HCT116 (cell line): Measurements from ENCODE around the gene RFXANK. TPM values are rescaled to one million over a fixed set of nuclear protein-coding genes. Genes with fewer than 3 reads are reported as not detected.

ENCODE experiments used
- ATAC-seq: fragments of 200-7000 bp; cut with Tn5 transposase; 2 replicates; pipeline ENCODE4 v1.9.1; 2020; ENCODE audit warnings: mild to moderate bottlenecking, moderate library complexity
- BruUV-seq: library from RNA; stranded (reverse); fragments of 400-500 nt; replicated peaks from 2 replicates; lab custom pipeline; 2021; lab: Mats Ljungman, UMichigan
- CTCF ChIA-PET: fragments of 300-600 bp; sonication (Branson Sonifier 250); formaldehyde crosslinking; loops from one replicate; lab custom pipeline; 2021; ENCODE audit warnings: antibody characterized with exemption; lab: Charles Lee
- POLR2A ChIA-PET: fragments of 300-600, 350-600 bp; sonication (Branson Sonifier 250); formaldehyde crosslinking; loops from one replicate; lab custom pipeline; 2021; ENCODE audit warnings: antibody characterized with exemption; lab: Charles Lee
- RAD21 ChIA-PET, 2 experiments: fragments of 300-600 bp; sonication (Branson Sonifier 250); formaldehyde crosslinking; loops; one replicate each; lab custom pipeline; 2023; ENCODE audit warnings: low total read pairs in 2 of 2; ENCODE audit not compliant: uncharacterized antibody in 2 of 2, unreplicated experiment in 2 of 2, low non-redundant PET in 1 of 2; lab: Charles Lee
- DNase-seq: peaks from one replicate; pipeline ENCODE4 v3.0.0-alpha.2; 2010; ENCODE audit warnings: low read depth, low spot score
- H2AFZ ChIP-seq: fragments of 200-600 bp; shearing (Covaris generic), sonication (generic); 2 replicates; pipeline ENCODE4 v1.6.1; 2017; ENCODE audit warnings: low read depth, mixed run types, mixed read lengths, antibody characterized with exemption, low read length; ENCODE audit not compliant: poor library complexity, severe bottlenecking
- H3K27ac ChIP-seq: 2 replicates; pipeline ENCODE4 v1.5.1; 2012; ENCODE audit warnings: low read depth, low read length
- H3K27me3 ChIP-seq: fragments of 200-600 bp; sonication (generic); 2 replicates; pipeline ENCODE4 v1.6.1; 2016; ENCODE audit warnings: mixed run types, low read length, mixed read lengths; ENCODE audit not compliant: insufficient read depth
- H3K36me3 ChIP-seq, 2 experiments: fragments of 200-500 bp in 1 of 2; fragments of 200-600 bp in 1 of 2; sonication (Bioruptor generic) in 1 of 2; sonication (generic) in 1 of 2; 2 replicates each; pipeline versions ENCODE4 v1.5.1 to v1.6.1; 2014 to 2016; ENCODE audit warnings: low read length in 2 of 2, inconsistent platforms in 1 of 2, mixed read lengths in 1 of 2, mixed run types in 1 of 2; ENCODE audit not compliant: insufficient read depth in 2 of 2, control insufficient read depth in 1 of 2
- H3K4me1 ChIP-seq, 2 experiments: fragments of 200-600 bp in 1 of 2; sonication (generic) in 1 of 2; 2 replicates each; pipeline versions ENCODE4 v1.5.1 to v1.6.1; 2012 to 2017; ENCODE audit warnings: low read length in 2 of 2, inconsistent platforms in 1 of 2, mild to moderate bottlenecking in 1 of 2, mixed read lengths in 1 of 2, mixed run types in 1 of 2, moderate library complexity in 1 of 2; ENCODE audit not compliant: insufficient read depth in 2 of 2, control insufficient read depth in 1 of 2
- H3K4me2 ChIP-seq: fragments of 200-600 bp; sonication (generic); 2 replicates; pipeline ENCODE4 v1.6.1; 2017; ENCODE audit warnings: mixed run types, low read length, mixed read lengths
- H3K4me3 ChIP-seq, 2 experiments: fragments of 200-600 bp in 1 of 2; sonication (generic) in 1 of 2; replicated peaks in 1 of 2; 2 replicates each; pipeline ENCODE4 v1.5.1; 2011 to 2016; ENCODE audit warnings: low read length in 2 of 2, control low read depth in 1 of 2, low read depth in 1 of 2, mild to moderate bottlenecking in 1 of 2, mixed read lengths in 1 of 2, mixed run types in 1 of 2
- H3K79me2 ChIP-seq: fragments of 200-600 bp; sonication (generic); 2 replicates; pipeline ENCODE4 v1.6.1; 2017; ENCODE audit warnings: mild to moderate bottlenecking, mixed run types, low read length, moderate library complexity, mixed read lengths; ENCODE audit not compliant: insufficient read depth
- H3K9ac ChIP-seq: fragments of 200-600 bp; sonication (generic); 2 replicates; pipeline ENCODE4 v1.6.1; 2016; ENCODE audit warnings: low read length, mixed read lengths
- H3K9me2 ChIP-seq: fragments of 200-600 bp; sonication (generic), shearing (Covaris generic); 2 replicates; pipeline ENCODE4 v1.6.1; 2017; ENCODE audit warnings: mixed run types, mild to moderate bottlenecking, moderate library complexity; ENCODE audit not compliant: insufficient read depth
- H3K9me3 ChIP-seq, 2 experiments: fragments of 200-500 bp in 1 of 2; fragments of 200-600 bp in 1 of 2; sonication (Bioruptor generic) in 1 of 2; sonication (generic) in 1 of 2; 2 replicates each; pipeline ENCODE4 v1.6.1; 2014 to 2017; ENCODE audit warnings: low read length in 2 of 2, mixed read lengths in 2 of 2, inconsistent platforms in 1 of 2, low read depth in 1 of 2, mild to moderate bottlenecking in 1 of 2, mixed run types in 1 of 2, moderate library complexity in 1 of 2; ENCODE audit not compliant: control insufficient read depth in 1 of 2, insufficient read depth in 1 of 2
- H4K20me1 ChIP-seq: fragments of 200-600 bp; sonication (generic), shearing (Covaris generic); 2 replicates; pipeline ENCODE4 v1.6.1; 2017; ENCODE audit warnings: mixed run types, mild to moderate bottlenecking, moderate library complexity; ENCODE audit not compliant: insufficient read depth
- EZH2 ChIP-seq: fragments of 200-600 bp; sonication (generic); IDR thresholded peaks from 2 replicates; pipeline ENCODE4 v1.6.1; 2017; ENCODE audit warnings: antibody characterized with exemption, mixed run types
- POLR2AphosphoS5 ChIP-seq: IDR thresholded peaks from 2 replicates; pipeline ENCODE4 v1.6.1; 2011; ENCODE audit warnings: mild to moderate bottlenecking, low read depth, low read length, moderate library complexity
- ZBTB33 ChIP-seq: IDR thresholded peaks from 2 replicates; pipeline ENCODE4 v1.6.1; 2011; ENCODE audit warnings: mild to moderate bottlenecking, low read length, moderate library complexity; ENCODE audit not compliant: insufficient replicate concordance; ENCODE audit errors: extremely low read depth
- intact Hi-C: fragments of 100-400 bp; cut with micrococcal nuclease; formaldehyde crosslinking; loops from 2 replicates; pipeline ENCODE4 v1.10.0; 2022
- total RNA-seq: library from RNA; stranded (reverse); gene quantifications from one replicate; pipeline ENCODE4 v1.2.1, GENCODE V29; 2021; ENCODE audit not compliant: unreplicated experiment
- TF ChIP-seq, protein P1 (sequence below), 3 experiments: fragments of 200-600 bp in 1 of 3; sonication (generic) in 1 of 3; IDR thresholded peaks in 2 of 3; conservative IDR thresholded peaks in 1 of 3; 2 replicates each; pipeline ENCODE4 v1.5.1; 2012 to 2017; ENCODE audit warnings: low read depth in 2 of 3, low read length in 2 of 3, antibody characterized with exemption in 1 of 3, borderline replicate concordance in 1 of 3, control low read depth in 1 of 3, mild to moderate bottlenecking in 1 of 3, mixed read lengths in 1 of 3, mixed run types in 1 of 3, moderate library complexity in 1 of 3; ENCODE audit not compliant: insufficient read depth in 1 of 3
- TF ChIP-seq, protein P2 (sequence below): IDR thresholded peaks from 2 replicates; pipeline ENCODE4 v1.6.1; 2012; ENCODE audit warnings: low read depth

RFXANK gene
- total RNA-seq, 1 experiment from 2014 or later: 78.9 TPM

- Histone ChIP-seq H3K9me3 (no peaks in the 10 kb centered on the region), H3K9me2 (no peaks in the 10 kb centered on the region), H4K20me1 (no peaks in the 10 kb centered on the region), H3K27ac (no peak overlapping the region; the same call in 1 of the 2 replicates), H3K79me2 (no peaks in the 10 kb centered on the region), H3K36me3 (no peaks in the 10 kb centered on the region), H3K4me1 (peaks cover 9 to 10% of the 10 kb centered on the region in 2 experiments; a peak in 3 of 4 replicates), H2AFZ (no peak overlapping the region), H3K4me2 (no peak overlapping the region), H3K27me3 (no peaks in the 10 kb centered on the region), H3K9ac (no peak overlapping the region), H3K4me3 (no peak overlapping the region)
- POLR2A ChIA-PET: no interaction called here
- CTCF ChIA-PET: no interaction called here
- intact Hi-C loops: no loop called here
- TF ChIP-seq, protein P1, sequence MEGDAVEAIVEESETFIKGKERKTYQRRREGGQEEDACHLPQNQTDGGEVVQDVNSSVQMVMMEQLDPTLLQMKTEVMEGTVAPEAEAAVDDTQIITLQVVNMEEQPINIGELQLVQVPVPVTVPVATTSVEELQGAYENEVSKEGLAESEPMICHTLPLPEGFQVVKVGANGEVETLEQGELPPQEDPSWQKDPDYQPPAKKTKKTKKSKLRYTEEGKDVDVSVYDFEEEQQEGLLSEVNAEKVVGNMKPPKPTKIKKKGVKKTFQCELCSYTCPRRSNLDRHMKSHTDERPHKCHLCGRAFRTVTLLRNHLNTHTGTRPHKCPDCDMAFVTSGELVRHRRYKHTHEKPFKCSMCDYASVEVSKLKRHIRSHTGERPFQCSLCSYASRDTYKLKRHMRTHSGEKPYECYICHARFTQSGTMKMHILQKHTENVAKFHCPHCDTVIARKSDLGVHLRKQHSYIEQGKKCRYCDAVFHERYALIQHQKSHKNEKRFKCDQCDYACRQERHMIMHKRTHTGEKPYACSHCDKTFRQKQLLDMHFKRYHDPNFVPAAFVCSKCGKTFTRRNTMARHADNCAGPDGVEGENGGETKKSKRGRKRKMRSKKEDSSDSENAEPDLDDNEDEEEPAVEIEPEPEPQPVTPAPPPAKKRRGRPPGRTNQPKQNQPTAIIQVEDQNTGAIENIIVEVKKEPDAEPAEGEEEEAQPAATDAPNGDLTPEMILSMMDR (IDR thresholded peaks at IDR 0.05 in 2 of 3, conservative IDR thresholded peaks at IDR 0.05 in 1 of 3; ENCODE audit: borderline replicate concordance in 1 of 3, insufficient read depth in 1 of 3, low read depth in 2 of 3, low read length in 2 of 3): no peak
- TF ChIP-seq EZH2 (no peak), ZBTB33 (no peak), POLR2AphosphoS5 (no peak)
- TF ChIP-seq, protein P2, sequence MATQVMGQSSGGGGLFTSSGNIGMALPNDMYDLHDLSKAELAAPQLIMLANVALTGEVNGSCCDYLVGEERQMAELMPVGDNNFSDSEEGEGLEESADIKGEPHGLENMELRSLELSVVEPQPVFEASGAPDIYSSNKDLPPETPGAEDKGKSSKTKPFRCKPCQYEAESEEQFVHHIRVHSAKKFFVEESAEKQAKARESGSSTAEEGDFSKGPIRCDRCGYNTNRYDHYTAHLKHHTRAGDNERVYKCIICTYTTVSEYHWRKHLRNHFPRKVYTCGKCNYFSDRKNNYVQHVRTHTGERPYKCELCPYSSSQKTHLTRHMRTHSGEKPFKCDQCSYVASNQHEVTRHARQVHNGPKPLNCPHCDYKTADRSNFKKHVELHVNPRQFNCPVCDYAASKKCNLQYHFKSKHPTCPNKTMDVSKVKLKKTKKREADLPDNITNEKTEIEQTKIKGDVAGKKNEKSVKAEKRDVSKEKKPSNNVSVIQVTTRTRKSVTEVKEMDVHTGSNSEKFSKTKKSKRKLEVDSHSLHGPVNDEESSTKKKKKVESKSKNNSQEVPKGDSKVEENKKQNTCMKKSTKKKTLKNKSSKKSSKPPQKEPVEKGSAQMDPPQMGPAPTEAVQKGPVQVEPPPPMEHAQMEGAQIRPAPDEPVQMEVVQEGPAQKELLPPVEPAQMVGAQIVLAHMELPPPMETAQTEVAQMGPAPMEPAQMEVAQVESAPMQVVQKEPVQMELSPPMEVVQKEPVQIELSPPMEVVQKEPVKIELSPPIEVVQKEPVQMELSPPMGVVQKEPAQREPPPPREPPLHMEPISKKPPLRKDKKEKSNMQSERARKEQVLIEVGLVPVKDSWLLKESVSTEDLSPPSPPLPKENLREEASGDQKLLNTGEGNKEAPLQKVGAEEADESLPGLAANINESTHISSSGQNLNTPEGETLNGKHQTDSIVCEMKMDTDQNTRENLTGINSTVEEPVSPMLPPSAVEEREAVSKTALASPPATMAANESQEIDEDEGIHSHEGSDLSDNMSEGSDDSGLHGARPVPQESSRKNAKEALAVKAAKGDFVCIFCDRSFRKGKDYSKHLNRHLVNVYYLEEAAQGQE: no peak
- DNase-seq (no peak), ATAC-seq (no peak)
- RAD21 ChIA-PET: no interaction called here
- BruUV-seq: no TSS peak
These were observed 21.0 kb upstream of the RFXANK start for GRCh38 chr19:19170873-19171672.
